ENCODE results near the gene AOPEP.

DNA sequence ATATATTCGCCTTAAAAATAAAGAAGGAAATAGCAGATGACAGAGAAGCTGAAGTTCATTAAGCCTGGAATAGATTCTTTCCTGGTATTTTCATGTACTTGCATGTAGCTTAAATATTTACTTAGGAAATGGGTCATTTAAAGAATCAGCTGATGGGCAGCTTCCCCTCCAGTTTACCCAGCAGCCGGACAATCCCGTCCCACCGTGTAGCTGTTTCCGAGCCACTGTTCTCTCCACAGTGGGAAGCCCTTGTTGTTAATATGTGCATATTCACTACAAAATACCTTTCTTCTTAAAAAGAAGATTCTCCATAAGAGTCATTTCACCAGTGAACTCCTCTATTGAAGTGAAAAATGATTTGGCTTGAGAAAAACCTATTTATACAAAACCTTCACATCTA lies 404.0 kb downstream of the AOPEP start:
- TF ChIP-seq POLR2A (IDR thresholded peaks at IDR 0.05) (no peak), POLR2AphosphoS5 (IDR thresholded peaks at IDR 0.05; ENCODE audit: insufficient read depth in 1 of 2, low read depth in 1 of 2) (no peak)
- TF ChIP-seq, protein P1, sequence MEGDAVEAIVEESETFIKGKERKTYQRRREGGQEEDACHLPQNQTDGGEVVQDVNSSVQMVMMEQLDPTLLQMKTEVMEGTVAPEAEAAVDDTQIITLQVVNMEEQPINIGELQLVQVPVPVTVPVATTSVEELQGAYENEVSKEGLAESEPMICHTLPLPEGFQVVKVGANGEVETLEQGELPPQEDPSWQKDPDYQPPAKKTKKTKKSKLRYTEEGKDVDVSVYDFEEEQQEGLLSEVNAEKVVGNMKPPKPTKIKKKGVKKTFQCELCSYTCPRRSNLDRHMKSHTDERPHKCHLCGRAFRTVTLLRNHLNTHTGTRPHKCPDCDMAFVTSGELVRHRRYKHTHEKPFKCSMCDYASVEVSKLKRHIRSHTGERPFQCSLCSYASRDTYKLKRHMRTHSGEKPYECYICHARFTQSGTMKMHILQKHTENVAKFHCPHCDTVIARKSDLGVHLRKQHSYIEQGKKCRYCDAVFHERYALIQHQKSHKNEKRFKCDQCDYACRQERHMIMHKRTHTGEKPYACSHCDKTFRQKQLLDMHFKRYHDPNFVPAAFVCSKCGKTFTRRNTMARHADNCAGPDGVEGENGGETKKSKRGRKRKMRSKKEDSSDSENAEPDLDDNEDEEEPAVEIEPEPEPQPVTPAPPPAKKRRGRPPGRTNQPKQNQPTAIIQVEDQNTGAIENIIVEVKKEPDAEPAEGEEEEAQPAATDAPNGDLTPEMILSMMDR (IDR thresholded peaks at IDR 0.05), result no peak
